Ovary (tissue), 9 donors: ENCODE results near the gene FHOD3. TPM values are rescaled to one million over a fixed set of nuclear protein-coding genes. Genes with fewer than 3 reads are reported as not detected.

Experiments
- DNase-seq, 5 donors: peaks; one replicate each; pipeline ENCODE4 v3.0.0-alpha.2; 2019 to 2020
- H3K27ac ChIP-seq, 2 donors: fragments of 200-600 bp; one replicate each; pipeline versions ENCODE4 v1.5.1 to v1.8.0; 2019 to 2022
- H3K27me3 ChIP-seq: fragments of 200-600 bp; one replicate; pipeline ENCODE4 v1.8.0; 2022
- H3K36me3 ChIP-seq: fragments of 200-600 bp; sonication (generic); one replicate; pipeline ENCODE4 v1.5.1; 2019
- H3K4me1 ChIP-seq: one replicate; pipeline ENCODE4 v1.8.1; 2013; ENCODE audit warnings: mild to moderate bottlenecking, moderate library complexity; ENCODE audit not compliant: insufficient read depth
- H3K4me3 ChIP-seq: fragments of 200-600 bp; sonication (generic); one replicate; pipeline ENCODE4 v1.5.1; 2017
- H3K9me3 ChIP-seq, 2 donors: fragments of 200-600 bp in 1 of 2; sonication (generic) in 1 of 2; one replicate each; pipeline versions ENCODE4 v1.5.1 to v1.8.1; 2013 to 2019; ENCODE audit warnings: mild to moderate bottlenecking in 1 of 2, moderate library complexity in 1 of 2
- EP300 ChIP-seq: sonication (generic); formaldehyde crosslinking; IDR thresholded peaks from one replicate; pipeline ENCODE4 v1.6.1; 2017; ENCODE audit warnings: antibody characterized with exemption
- POLR2A ChIP-seq: fragments of 450-650 bp; IDR thresholded peaks from one replicate; pipeline ENCODE4 v1.6.1; 2017; ENCODE audit warnings: antibody characterized with exemption, mild to moderate bottlenecking, moderate library complexity
- WGBS, 3 donors: extraction: QIAGEN DNeasy Blood & Tissue Kit in 1 of 3; methylation state at CpG; one replicate each; pipeline versions ENCODE4 v1.1.5 to v1.1.7; 2013 to 2017; 5-methylcytosine and 5-hydroxymethylcytosine counted together
- intact Hi-C, 4 donors: fragments of 100-400 bp; cut with DNase I; formaldehyde crosslinking; loops; one replicate each; pipeline versions ENCODE4 v1.11.0 to v1.15.1; 2022 to 2023
- polyA plus RNA-seq, 2 donors: library from polyadenylated mRNA; stranded (reverse); fragments of 200-250 nt in 1 of 2; fragments of 350-450 nt in 1 of 2; fragmentation: Illumina TruSeq in 1 of 2; extraction: RNeasy Lipid Tissue Mini Kit (QIAGEN cat#74804) in 1 of 2; gene quantifications; one replicate each; pipeline ENCODE4 v1.2.3, GENCODE V29; 2013 to 2014
- total RNA-seq, 7 donors: library from RNA; depleted of rRNA in 2 of 7; stranded (reverse); fragments of >200 nt in 2 of 7; fragmentation: NEBNext Ultra II Directional in 3 of 7; extraction: Animal tissue kit (Norgen Biotek cat#: 25700) in 3 of 7; gene quantifications; one replicate each; pipeline versions ENCODE4 v1.1.0 to v1.2.4, GENCODE V29; 2016 to 2023
- TF ChIP-seq, protein P1 (sequence below), 3 donors: fragments of 450-650 bp in 2 of 3; fragments of 200-600 bp in 1 of 3; IDR thresholded peaks; one replicate each; pipeline versions ENCODE4 v1.5.1 to v1.8.0; 2016 to 2022; ENCODE audit warnings: antibody characterized with exemption in 3 of 3, mild to moderate bottlenecking in 1 of 3
- donor health status: DM: no; HTN: no; CAD: no; lungs with moderate emphysema.
- donor health status: DM: no; HTN: no; CAD: no.
- donor health status: Bipolar disorder and iron deficiency.
- donor health status: DM: yes; HTN: yes; CAD: no.
- donor health status: DM: no; HTN: no; CAD: no.
- donor health status: DM: yes; HTN: yes; CAD: no.

Gene FHOD3
- total and polyA plus RNA-seq, 9 donors, result 3.5 to 62.5 (median 11.0) TPM

DNA sequence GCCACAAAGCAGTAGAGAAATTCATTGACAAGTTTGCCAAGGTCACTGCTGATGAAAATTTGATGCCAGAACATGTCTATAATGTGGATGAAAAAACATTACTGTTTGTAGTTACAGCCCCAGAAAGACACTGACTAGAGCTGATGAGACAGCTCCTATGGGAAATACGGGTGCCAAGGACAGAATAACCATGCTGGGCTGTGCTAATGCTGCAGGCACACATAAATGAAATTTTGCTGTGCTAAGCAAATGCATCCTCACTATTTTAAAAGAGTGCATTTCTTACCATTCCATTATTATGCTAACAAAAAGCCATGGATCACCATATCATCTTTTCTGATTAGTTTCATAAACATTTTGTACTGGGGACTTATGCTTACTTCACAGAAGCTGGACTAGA, 208.2 kb downstream of the FHOD3 start:
- DNase-seq, result no peak
- TF ChIP-seq EP300 (no peak), POLR2A (no peak)
- TF ChIP-seq, protein P1, sequence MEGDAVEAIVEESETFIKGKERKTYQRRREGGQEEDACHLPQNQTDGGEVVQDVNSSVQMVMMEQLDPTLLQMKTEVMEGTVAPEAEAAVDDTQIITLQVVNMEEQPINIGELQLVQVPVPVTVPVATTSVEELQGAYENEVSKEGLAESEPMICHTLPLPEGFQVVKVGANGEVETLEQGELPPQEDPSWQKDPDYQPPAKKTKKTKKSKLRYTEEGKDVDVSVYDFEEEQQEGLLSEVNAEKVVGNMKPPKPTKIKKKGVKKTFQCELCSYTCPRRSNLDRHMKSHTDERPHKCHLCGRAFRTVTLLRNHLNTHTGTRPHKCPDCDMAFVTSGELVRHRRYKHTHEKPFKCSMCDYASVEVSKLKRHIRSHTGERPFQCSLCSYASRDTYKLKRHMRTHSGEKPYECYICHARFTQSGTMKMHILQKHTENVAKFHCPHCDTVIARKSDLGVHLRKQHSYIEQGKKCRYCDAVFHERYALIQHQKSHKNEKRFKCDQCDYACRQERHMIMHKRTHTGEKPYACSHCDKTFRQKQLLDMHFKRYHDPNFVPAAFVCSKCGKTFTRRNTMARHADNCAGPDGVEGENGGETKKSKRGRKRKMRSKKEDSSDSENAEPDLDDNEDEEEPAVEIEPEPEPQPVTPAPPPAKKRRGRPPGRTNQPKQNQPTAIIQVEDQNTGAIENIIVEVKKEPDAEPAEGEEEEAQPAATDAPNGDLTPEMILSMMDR (IDR thresholded peaks at IDR 0.05), result no peak
- H3K4me1 ChIP-seq, result no peaks in the 10 kb centered on the region
- H3K27me3 ChIP-seq, result no peaks in the 10 kb centered on the region
- no peaks in the 10 kb centered on the region for H3K9me3 ChIP-seq
- H3K27ac ChIP-seq, result no peak overlapping the region
- 75 to 91% (median 90%) methylated on average over 1 of the region's 1 CpG for WGBS, 3 donors
- H3K4me3 ChIP-seq, result no peak overlapping the region
- H3K36me3 ChIP-seq, result no peaks in the 10 kb centered on the region
- intact Hi-C loops, result no loop called here

- 80 to 92% (median 83%) methylated on average over 9 of the region's 9 CpGs for WGBS, 3 donors
- TF ChIP-seq POLR2A, result no peak
Measured at GRCh38 chr18:36509646-36510197, 212.2 kb downstream of the FHOD3 start.

GRCh38 chr18:36511791-36512352, 214.4 kb downstream of the FHOD3 start:
- intact Hi-C loops, result no loop called here
- Histone ChIP-seq H3K27ac (no peak overlapping the region), H3K9me3 (no peaks in the 10 kb centered on the region), H3K4me3 (no peak overlapping the region), H3K36me3 (no peaks in the 10 kb centered on the region), H3K27me3 (no peaks in the 10 kb centered on the region), H3K4me1 (peaks cover 3% of the 10 kb centered on the region)
- peak in 1 of 5 donors; percentile 59 for DNase-seq
- WGBS, 3 donors, result 60 to 61% (median 60%) methylated on average over 5 of the region's 5 CpGs
- TF ChIP-seq POLR2A, result no peak
- TF ChIP-seq EP300, result no peak
- TF ChIP-seq, protein P1 (IDR thresholded peaks at IDR 0.05), result no peak

More at GRCh38 chr18:36509646-36510197, 212.2 kb downstream of the FHOD3 start:
- no peaks in the 10 kb centered on the region for H3K36me3 ChIP-seq
- no peak for DNase-seq
- H3K27me3 ChIP-seq, result no peaks in the 10 kb centered on the region
- peaks cover 3% of the 10 kb centered on the region for H3K4me1 ChIP-seq
- H3K9me3 ChIP-seq, result no peaks in the 10 kb centered on the region
- intact Hi-C loops, result no loop called here
- H3K27ac ChIP-seq, result no peak overlapping the region
- no peak overlapping the region for H3K4me3 ChIP-seq

DNA sequence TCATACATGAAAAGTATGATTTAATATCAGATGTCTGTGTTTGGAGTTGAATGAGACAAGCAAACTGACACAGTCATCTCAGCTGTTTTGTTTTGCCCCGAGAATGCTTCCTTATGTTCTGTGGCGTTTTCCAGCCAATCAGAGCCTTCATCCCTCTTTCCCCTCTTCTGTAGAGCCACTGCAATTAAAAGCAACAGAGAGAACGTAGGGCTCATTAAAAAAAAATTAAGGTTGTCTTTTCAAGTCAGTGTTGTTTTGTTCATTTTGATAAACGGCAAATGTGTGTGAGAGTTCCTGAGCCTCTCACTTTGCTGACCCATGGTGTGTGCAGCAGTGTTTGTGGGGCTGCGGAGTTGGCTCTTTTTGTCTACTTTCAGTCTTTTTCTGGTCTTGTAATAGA, 216.0 kb downstream of the FHOD3 start:
- H3K4me3 ChIP-seq, result no peak overlapping the region
- WGBS, 3 donors, result 50 to 85% (median 52%) methylated on average over 5 of the region's 5 CpGs
- H3K4me1 ChIP-seq, result peaks cover 3% of the 10 kb centered on the region
- DNase-seq, result no peak
- H3K9me3 ChIP-seq, result no peaks in the 10 kb centered on the region
- H3K36me3 ChIP-seq, result no peaks in the 10 kb centered on the region
- no peaks in the 10 kb centered on the region for H3K27me3 ChIP-seq
- TF ChIP-seq EP300, result no peak
- TF ChIP-seq, protein P1 (IDR thresholded peaks at IDR 0.05), result no peak
- TF ChIP-seq POLR2A, result no peak
- intact Hi-C loops, result no loop called here
- H3K27ac ChIP-seq, result no peak overlapping the region

DNA sequence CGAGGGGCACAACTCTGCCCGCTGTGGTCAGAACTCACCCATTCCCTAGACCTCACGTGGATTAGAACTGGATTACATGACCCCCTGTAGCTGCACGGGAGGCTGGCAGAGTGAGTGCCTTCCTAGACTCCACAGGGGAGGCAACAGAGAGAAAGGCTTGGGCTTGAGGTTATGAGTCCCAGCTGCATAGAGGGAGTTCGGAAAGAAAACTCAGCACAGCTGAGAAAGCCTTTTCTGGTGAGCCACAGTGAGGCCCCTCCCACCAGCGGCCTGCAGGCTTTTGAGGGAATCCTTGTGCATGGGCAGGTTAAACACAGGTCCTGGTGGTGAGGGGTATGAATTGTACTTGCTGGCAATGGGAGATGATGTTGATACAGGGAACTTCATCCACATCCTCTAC, 217.3 kb downstream of the FHOD3 start:
- Histone ChIP-seq H3K27ac (no peak overlapping the region), H3K4me3 (no peak overlapping the region), H3K36me3 (no peaks in the 10 kb centered on the region), H3K27me3 (no peaks in the 10 kb centered on the region), H3K4me1 (peaks cover 3% of the 10 kb centered on the region), H3K9me3 (no peaks in the 10 kb centered on the region)
- intact Hi-C loops, result no loop called here
- TF ChIP-seq, protein P1 (IDR thresholded peaks at IDR 0.05), result no peak
- TF ChIP-seq POLR2A (no peak), EP300 (no peak)
- WGBS, 3 donors, result 83 to 97% (median 91%) methylated on average over 6 of the region's 6 CpGs
- no peak for DNase-seq
